Measurements from ENCODE around the gene SNRK.

Gene SNRK

DNA sequence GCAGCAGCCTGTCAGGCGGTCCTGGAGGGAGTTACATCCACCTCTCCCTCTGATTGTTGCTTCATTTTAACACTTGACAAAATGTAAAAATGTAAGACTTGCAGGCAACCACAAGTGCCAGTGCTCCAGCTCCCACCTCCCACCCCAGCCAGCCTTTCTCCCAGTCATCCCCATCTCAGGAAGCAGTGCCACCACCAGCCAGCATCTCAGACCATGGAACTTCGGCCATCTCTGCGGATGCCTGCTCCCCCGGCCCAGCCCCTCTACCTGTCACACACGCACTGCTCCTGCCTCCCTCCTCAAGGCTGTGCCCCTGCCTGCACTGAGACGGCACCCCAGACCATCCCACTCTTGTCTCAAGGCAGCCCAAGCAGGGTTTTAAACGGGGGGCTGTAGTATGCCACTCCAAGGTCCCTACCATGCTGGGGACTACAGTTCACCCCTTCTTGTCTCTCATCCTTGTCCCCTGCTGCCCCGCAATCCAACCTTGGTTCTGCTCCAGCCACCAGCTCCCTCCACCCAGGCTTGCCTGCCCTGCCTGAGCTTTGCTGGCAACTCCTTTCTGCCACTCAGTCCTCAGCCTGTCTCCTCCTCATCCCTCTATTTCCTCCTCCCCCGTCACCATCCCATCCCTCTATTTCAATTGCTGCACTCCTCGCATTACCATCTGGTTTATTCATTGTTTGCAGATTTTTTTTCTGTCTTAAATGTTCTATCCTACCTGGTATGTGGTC lies 85.8 kb downstream of the SNRK start:
- H3K9ac ChIP-seq (ENCODE audit: low read length): no peak overlapping the region
- H3K36me3 ChIP-seq (ENCODE audit: control insufficient read depth, insufficient read depth, low read length): no peaks in the 10 kb centered on the region
- no peaks in the 10 kb centered on the region for H3K27me3 ChIP-seq (ENCODE audit: control insufficient read depth, insufficient read depth, low read length)
- H3K4me1 ChIP-seq (ENCODE audit: control insufficient read depth, insufficient read depth, low read length): no peaks in the 10 kb centered on the region
- H3K4me3 ChIP-seq (ENCODE audit: low read length): no peak overlapping the region
- H3K27ac ChIP-seq (ENCODE audit: low read depth, low read length): no peak overlapping the region

DNA sequence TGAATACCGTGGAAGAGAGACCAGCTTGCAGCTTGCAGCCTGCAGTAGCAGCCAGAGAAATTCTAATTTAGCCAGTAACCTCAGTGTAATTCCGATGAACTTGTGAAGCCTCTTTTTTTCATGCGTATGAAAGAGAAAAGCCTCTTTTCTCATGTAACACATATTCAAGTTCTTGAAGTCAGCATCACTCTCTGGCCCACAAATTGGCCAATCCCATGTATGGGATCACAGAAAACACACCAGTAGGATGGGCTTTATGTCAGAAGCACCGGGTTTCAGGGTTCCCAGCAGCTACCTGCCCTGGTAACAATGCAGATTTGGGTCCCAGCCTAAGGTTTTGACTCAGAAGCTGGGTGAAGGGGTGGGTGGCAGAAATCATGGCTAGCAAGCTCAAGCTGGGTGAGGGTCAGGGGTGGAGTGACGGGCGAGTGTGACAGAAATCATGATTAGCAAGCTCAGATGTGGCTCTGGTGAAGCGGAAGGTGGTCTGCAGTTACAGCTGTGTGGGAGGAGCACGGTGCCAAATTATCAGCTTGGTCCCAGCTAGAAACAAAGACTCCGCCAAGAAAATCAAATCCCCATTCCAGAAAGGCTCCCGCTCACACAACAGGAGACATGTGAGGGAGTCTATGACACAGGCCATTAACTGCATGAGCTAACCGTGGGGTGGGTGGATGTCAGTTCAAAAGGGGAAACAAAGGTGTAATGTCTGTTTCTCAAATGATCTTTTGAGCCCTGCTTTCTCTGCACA lies 86.6 kb downstream of the SNRK start:
- Histone ChIP-seq H3K4me3 (ENCODE audit: low read length) (no peak overlapping the region), H3K27ac (ENCODE audit: low read depth, low read length) (no peak overlapping the region), H3K4me1 (ENCODE audit: control insufficient read depth, insufficient read depth, low read length) (peaks cover under 1% of the 10 kb centered on the region), H3K36me3 (ENCODE audit: control insufficient read depth, insufficient read depth, low read length) (no peaks in the 10 kb centered on the region), H3K27me3 (ENCODE audit: control insufficient read depth, insufficient read depth, low read length) (no peaks in the 10 kb centered on the region), H3K9ac (ENCODE audit: low read length) (no peak overlapping the region)

DNA sequence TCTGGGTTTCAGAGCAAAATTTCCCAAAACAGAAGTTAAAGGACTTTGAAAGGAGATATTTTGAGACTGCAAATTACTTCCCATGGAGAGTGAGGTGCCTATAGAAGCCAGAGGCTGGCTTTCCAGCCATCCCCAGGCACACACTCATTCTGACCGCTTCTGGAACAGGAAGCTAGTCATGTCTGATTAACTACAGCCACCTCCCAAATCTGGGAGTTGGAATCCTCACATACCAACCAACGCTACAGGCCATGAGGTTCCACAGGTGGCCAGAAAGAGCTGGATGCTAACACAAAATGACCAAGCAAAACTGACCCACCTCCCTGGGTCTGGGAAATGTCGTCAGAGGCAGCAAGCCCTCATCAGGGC lies 87.2 kb downstream of the SNRK start:
- Histone ChIP-seq H3K27me3 (ENCODE audit: control insufficient read depth, insufficient read depth, low read length) (no peaks in the 10 kb centered on the region), H3K27ac (ENCODE audit: low read depth, low read length) (no peak overlapping the region), H3K9ac (ENCODE audit: low read length) (no peak overlapping the region), H3K36me3 (ENCODE audit: control insufficient read depth, insufficient read depth, low read length) (no peaks in the 10 kb centered on the region), H3K4me1 (ENCODE audit: control insufficient read depth, insufficient read depth, low read length) (peaks cover 5% of the 10 kb centered on the region), H3K4me3 (ENCODE audit: low read length) (no peak overlapping the region)

DNA sequence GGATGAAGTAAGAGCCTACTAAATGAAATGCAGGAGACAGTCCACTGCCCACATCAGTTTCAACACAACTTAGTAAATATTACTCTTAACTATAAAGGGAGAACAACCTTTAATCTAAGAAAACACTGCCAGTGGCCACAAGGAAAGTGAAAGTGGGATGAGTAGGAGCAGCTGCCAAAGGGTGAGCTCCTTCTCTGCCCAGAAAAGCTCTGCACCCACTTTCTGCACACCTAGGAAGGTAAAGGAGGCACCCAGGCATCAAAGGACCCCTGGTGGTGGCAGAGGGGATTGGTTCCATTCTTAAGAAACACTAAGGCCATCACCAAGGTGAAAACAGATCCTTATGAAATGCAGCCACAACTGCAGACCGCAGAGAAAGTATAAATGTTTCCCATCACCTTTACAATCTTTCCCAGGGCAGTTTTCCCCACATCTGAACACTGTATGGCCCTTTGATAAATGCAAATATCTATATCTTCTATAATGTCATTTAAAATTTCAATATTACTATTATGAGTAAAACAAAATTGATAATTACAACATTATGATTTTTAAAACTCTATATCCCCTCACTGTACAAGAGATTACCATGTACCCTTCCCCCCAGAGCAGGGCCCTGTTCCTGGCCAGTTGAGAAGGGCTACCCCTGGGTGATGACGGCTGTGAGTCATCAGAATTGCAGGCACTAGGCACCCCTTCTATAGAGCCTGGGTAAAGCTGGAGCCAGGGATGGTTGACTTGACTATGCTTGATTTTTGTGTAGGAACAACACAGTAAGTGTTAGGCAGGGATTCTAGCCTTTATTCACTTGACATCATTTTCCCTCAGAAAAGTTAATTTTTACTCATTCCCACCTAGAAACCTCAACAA lies 92.0 kb downstream of the SNRK start:
- Histone ChIP-seq H3K4me1 (ENCODE audit: control insufficient read depth, insufficient read depth, low read length) (peaks cover 12% of the 10 kb centered on the region), H3K4me3 (ENCODE audit: low read length) (no peak overlapping the region), H3K36me3 (ENCODE audit: control insufficient read depth, insufficient read depth, low read length) (no peaks in the 10 kb centered on the region), H3K9ac (ENCODE audit: low read length) (no peak overlapping the region), H3K27ac (ENCODE audit: low read depth, low read length) (peak overlapping the region; percentile 86), H3K27me3 (ENCODE audit: control insufficient read depth, insufficient read depth, low read length) (no peaks in the 10 kb centered on the region)

DNA sequence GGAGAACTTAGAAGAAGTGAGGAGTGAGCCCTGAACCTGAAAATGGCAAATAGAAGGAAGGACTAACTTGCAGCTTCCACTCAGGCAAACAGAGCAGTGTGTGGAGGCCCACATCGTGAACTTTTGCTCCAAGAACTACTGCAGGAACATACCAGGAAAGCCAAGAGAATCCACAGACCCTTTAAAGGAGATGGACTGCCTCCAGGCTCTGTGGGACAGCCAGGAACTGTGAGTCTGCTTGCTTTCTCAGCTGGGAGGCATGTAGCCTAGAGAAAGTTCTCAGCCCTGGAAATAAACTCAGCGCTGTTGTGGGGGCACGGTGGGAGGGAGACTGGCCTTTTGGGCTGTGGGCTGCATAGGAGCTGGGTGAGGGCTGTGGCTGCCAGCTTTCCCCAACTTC lies 93.0 kb downstream of the SNRK start:
- H3K9ac ChIP-seq (ENCODE audit: low read length): no peak overlapping the region
- no peaks in the 10 kb centered on the region for H3K27me3 ChIP-seq (ENCODE audit: control insufficient read depth, insufficient read depth, low read length)
- H3K4me3 ChIP-seq (ENCODE audit: low read length): no peak overlapping the region
- H3K27ac ChIP-seq (ENCODE audit: low read depth, low read length): peak overlapping the region; percentile 86
- H3K4me1 ChIP-seq (ENCODE audit: control insufficient read depth, insufficient read depth, low read length): peaks cover 12% of the 10 kb centered on the region
- H3K36me3 ChIP-seq (ENCODE audit: control insufficient read depth, insufficient read depth, low read length): no peaks in the 10 kb centered on the region

DNA sequence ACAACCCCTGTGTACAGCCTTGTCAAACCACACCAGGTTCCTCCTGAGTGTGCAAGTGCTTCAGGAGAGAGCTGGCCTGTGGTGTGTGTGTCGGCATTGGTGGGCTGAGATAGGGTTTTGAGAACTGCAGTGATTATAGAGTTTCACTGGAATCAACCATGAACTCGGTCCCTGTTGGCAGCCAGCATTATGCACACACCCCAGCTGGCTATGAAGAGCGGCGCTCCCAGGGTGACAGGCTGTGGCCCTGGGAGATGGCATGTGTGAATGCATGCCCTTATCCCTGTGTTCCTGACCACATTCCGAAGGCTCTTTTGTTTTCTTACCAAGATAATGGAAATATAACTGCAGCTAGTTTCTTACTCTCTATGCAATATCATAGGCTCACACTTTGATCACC lies 101.8 kb downstream of the SNRK start:
- H3K27ac ChIP-seq (ENCODE audit: low read depth, low read length): no peak overlapping the region
- no peak overlapping the region for H3K9ac ChIP-seq (ENCODE audit: low read length)
- H3K4me1 ChIP-seq (ENCODE audit: control insufficient read depth, insufficient read depth, low read length): no peaks in the 10 kb centered on the region
- no peak overlapping the region for H3K4me3 ChIP-seq (ENCODE audit: low read length)
- H3K36me3 ChIP-seq (ENCODE audit: control insufficient read depth, insufficient read depth, low read length): no peaks in the 10 kb centered on the region
- H3K27me3 ChIP-seq (ENCODE audit: control insufficient read depth, insufficient read depth, low read length): no peaks in the 10 kb centered on the region

DNA sequence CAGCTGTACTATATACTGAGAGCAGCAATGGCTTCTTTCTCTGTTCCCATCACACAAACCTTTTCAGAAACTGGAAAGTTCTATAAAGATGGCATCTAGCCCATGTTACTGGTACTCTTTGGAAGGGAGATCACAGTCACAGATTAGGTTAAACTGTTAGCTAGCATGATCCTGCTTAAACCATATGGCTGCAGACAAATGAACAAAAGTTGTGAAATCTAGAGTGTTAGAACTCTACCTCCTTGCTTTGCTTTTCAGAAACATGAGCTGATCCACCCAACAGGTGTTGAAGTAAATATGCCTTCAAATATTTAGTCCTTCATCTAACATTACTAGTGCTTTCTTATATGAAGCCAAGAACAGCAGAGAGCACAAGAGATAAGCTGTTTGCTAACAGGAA lies 102.6 kb downstream of the SNRK start:
- Histone ChIP-seq H3K27me3 (ENCODE audit: control insufficient read depth, insufficient read depth, low read length) (no peaks in the 10 kb centered on the region), H3K9ac (ENCODE audit: low read length) (no peak overlapping the region), H3K27ac (ENCODE audit: low read depth, low read length) (no peak overlapping the region), H3K4me3 (ENCODE audit: low read length) (no peak overlapping the region), H3K36me3 (ENCODE audit: control insufficient read depth, insufficient read depth, low read length) (no peaks in the 10 kb centered on the region), H3K4me1 (ENCODE audit: control insufficient read depth, insufficient read depth, low read length) (no peaks in the 10 kb centered on the region)

DNA sequence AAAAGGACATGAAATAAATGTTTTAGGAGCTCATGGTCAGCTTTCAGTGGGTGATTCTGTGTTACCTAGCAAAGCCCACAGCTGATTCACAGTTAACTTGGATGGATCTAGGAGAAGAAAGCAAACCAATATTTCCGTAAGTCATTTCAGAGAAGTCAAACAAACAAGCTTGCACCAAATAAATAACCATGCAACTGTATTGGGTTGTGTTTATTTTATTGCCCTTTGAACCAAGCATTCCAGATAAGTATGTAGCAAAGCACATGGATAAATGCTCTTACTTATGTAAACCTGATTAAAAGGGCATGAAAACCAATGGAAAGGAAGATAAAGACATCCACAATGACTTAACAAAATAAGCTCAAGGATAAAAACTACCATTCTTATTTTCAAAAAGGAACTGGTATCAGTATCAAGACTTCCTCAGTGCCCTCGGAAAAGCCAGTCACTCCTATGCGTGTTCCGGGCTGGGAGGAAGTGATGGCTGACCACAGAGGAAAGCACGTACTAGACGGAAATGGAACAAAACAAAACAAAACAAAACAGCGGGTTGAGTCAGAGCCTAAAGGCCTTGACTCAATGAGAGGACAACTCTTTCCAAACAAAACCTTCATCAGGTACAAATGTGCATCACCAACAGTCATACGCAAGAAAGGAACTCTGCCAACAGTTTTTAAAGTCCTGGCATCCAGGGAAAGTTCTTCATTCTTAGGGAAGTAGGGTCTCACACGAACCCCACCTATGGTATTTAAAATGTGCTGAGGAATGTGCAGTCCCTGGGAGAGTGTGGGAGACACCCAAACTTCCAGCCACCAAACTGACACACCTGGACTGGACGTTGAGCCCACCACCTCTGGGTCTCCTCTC lies 103.3 kb downstream of the SNRK start:
- H3K4me1 ChIP-seq (ENCODE audit: control insufficient read depth, insufficient read depth, low read length): no peaks in the 10 kb centered on the region
- no peak overlapping the region for H3K4me3 ChIP-seq (ENCODE audit: low read length)
- no peaks in the 10 kb centered on the region for H3K36me3 ChIP-seq (ENCODE audit: control insufficient read depth, insufficient read depth, low read length)
- H3K27me3 ChIP-seq (ENCODE audit: control insufficient read depth, insufficient read depth, low read length): no peaks in the 10 kb centered on the region
- no peak overlapping the region for H3K9ac ChIP-seq (ENCODE audit: low read length)
- H3K27ac ChIP-seq (ENCODE audit: low read depth, low read length): no peak overlapping the region

DNA sequence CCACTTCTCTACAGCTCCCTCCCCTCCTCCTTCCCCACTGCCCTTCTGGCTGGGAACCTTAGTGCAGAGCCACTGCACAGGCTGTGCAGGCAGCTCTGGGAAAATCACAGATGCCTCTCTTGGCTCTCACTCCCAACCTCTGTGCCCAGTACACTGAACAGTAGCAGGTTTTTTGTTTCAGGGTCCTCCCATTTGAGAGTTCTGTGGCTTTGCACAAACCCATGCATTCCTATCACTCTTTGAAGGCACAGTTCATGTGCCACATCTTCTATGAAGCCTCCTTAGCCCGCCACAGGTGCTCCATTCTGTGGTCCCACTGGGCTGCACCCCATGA lies 103.9 kb downstream of the SNRK start:
- Histone ChIP-seq H3K4me1 (ENCODE audit: control insufficient read depth, insufficient read depth, low read length) (no peaks in the 10 kb centered on the region), H3K27me3 (ENCODE audit: control insufficient read depth, insufficient read depth, low read length) (no peaks in the 10 kb centered on the region), H3K36me3 (ENCODE audit: control insufficient read depth, insufficient read depth, low read length) (no peaks in the 10 kb centered on the region), H3K4me3 (ENCODE audit: low read length) (no peak overlapping the region), H3K9ac (ENCODE audit: low read length) (no peak overlapping the region), H3K27ac (ENCODE audit: low read depth, low read length) (no peak overlapping the region)

DNA sequence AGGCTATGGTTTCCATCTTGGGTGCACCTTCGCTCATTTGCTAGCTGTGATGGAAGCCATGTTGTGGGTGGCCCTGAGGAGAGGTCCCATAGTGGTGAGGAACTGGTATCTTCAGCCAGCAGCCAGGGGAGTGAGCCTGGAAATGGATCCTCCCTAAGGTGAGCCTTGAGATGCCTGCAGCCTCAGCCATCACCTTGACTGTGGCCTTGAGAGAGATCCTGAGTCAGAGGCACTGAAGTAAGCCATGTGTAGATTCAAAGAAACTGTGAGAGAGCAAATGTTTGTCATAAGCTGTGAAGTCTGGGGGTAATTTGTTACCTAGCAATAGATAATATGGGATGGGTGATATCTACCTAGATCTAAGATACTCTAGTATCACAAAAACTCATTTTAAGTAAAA lies 105.3 kb downstream of the SNRK start:
- Histone ChIP-seq H3K4me3 (ENCODE audit: low read length) (no peak overlapping the region), H3K9ac (ENCODE audit: low read length) (no peak overlapping the region), H3K27me3 (ENCODE audit: control insufficient read depth, insufficient read depth, low read length) (no peaks in the 10 kb centered on the region), H3K27ac (ENCODE audit: low read depth, low read length) (no peak overlapping the region), H3K36me3 (ENCODE audit: control insufficient read depth, insufficient read depth, low read length) (no peaks in the 10 kb centered on the region), H3K4me1 (ENCODE audit: control insufficient read depth, insufficient read depth, low read length) (no peaks in the 10 kb centered on the region)

DNA sequence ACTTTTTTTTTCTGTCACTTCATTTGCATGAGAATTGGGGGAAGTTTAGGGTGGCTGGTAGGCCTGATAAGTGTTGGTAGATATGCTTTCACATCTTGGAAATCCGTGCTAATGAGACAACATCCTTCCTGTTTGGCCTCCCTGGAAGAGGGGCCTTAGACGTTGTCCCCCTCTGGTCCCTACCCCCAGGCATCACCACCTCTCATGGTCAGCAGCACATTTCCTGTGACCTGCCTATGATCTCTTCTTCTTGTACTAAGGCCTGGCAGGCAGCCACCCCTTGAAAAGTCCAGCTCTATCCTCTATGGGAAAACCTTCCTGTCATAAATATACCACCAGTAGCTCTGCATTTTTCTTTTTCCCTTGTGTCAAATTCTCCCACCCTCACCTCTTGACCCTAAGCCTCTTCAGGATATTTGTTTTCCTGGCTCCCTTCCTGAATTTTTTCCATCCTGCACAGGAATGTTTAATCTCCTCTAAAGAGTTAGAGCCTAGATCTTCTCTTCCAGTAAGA lies 107.8 kb downstream of the SNRK start:
- Histone ChIP-seq H3K4me1 (ENCODE audit: control insufficient read depth, insufficient read depth, low read length) (no peaks in the 10 kb centered on the region), H3K36me3 (ENCODE audit: control insufficient read depth, insufficient read depth, low read length) (no peaks in the 10 kb centered on the region), H3K27ac (ENCODE audit: low read depth, low read length) (no peak overlapping the region), H3K27me3 (ENCODE audit: control insufficient read depth, insufficient read depth, low read length) (no peaks in the 10 kb centered on the region), H3K9ac (ENCODE audit: low read length) (no peak overlapping the region), H3K4me3 (ENCODE audit: low read length) (no peak overlapping the region)

DNA sequence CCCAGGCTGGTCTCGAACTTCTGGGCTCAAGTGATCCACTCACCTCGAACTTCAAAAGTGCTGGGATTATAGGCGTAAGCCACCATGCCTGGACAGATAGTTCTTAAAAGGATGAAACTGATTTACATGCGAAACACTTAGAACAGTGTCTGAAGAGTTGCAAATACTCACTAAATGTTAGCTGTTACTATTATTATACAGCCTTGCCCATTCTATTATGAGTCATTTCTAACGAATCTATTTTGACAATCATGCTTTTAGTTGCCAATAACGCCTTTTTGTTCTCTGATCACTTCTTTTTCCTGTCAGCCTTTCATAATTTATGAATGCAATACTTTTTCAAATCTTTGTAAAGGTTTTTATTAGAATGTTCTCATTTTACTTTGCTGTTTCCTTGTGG lies 112.7 kb downstream of the SNRK start:
- no peaks in the 10 kb centered on the region for H3K36me3 ChIP-seq (ENCODE audit: control insufficient read depth, insufficient read depth, low read length)
- H3K4me3 ChIP-seq (ENCODE audit: low read length): no peak overlapping the region
- H3K27ac ChIP-seq (ENCODE audit: low read depth, low read length): no peak overlapping the region
- no peaks in the 10 kb centered on the region for H3K27me3 ChIP-seq (ENCODE audit: control insufficient read depth, insufficient read depth, low read length)
- no peaks in the 10 kb centered on the region for H3K4me1 ChIP-seq (ENCODE audit: control insufficient read depth, insufficient read depth, low read length)
- H3K9ac ChIP-seq (ENCODE audit: low read length): no peak overlapping the region
